ENCODE measurements around the gene GPATCH11.

The GPATCH11 gene

DNA sequence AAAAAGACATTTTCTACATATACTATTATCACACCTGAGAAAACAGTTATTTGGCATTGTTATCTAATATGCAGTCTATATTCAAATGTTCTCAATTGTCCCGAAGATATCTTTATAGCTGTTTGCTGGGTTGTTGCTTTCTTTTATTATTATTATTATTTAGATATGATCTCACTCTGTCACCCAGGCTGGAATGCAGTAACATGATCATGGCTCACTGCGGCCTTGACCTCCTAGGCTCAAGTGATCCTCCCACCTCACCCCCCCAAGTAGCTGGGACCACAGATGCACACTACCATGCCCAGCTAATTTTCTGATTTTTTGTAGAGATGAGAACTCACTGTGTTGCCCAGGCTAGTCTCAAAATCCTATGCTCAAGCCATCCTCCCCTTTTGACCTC is 19.9 kb downstream of the GPATCH11 start:
- no peak overlapping the region for H3K4me3 ChIP-seq (ENCODE audit: low read depth, low read length)
- TF ChIP-seq, protein P1, sequence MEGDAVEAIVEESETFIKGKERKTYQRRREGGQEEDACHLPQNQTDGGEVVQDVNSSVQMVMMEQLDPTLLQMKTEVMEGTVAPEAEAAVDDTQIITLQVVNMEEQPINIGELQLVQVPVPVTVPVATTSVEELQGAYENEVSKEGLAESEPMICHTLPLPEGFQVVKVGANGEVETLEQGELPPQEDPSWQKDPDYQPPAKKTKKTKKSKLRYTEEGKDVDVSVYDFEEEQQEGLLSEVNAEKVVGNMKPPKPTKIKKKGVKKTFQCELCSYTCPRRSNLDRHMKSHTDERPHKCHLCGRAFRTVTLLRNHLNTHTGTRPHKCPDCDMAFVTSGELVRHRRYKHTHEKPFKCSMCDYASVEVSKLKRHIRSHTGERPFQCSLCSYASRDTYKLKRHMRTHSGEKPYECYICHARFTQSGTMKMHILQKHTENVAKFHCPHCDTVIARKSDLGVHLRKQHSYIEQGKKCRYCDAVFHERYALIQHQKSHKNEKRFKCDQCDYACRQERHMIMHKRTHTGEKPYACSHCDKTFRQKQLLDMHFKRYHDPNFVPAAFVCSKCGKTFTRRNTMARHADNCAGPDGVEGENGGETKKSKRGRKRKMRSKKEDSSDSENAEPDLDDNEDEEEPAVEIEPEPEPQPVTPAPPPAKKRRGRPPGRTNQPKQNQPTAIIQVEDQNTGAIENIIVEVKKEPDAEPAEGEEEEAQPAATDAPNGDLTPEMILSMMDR (IDR thresholded peaks at IDR 0.05; ENCODE audit: low read depth, low read length): no peak

DNA sequence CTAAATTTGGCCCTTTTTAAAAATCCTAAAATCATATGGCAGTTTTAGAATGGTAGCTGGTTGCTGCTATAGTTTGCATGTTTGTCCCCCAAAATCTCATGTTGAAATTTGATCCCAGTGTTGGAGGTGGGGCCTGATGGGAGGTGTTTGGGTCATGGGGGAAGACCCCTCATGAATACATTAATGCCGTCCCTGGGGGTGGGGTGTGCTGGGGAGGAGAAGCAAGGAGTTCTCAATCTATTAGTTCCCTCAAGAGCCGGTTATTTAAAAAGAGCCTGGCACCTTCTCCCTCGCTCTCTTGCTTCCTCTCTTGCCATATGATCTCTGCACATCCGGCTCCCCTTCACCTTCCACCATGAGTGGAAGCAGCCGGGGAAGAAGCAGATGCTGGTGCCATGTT is 20.8 kb downstream of the GPATCH11 start:
- TF ChIP-seq, protein P1 (IDR thresholded peaks at IDR 0.05; ENCODE audit: low read depth, low read length): no peak
- no peak overlapping the region for H3K4me3 ChIP-seq (ENCODE audit: low read depth, low read length)

DNA sequence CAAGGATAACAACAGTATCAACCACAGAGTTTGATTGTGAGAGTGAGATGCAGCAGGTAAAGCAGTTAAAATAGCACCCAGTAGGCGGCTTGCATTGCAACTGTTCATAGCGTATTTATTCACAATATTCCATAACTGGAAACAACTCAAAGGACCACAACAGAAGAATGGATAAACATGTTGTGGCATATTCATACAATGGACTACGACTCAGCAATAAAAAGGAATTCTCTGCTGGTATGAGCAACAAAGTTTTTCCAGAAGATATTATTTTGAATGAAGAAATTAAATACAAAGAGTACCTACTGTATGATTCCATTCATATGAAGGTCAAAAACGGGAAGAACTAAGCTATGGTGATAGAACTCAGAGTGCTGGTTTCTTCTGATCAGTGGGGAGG is 25.2 kb downstream of the GPATCH11 start:
- no peak overlapping the region for H3K4me3 ChIP-seq (ENCODE audit: low read depth, low read length)
- TF ChIP-seq, protein P1 (IDR thresholded peaks at IDR 0.05; ENCODE audit: low read depth, low read length): no peak

DNA sequence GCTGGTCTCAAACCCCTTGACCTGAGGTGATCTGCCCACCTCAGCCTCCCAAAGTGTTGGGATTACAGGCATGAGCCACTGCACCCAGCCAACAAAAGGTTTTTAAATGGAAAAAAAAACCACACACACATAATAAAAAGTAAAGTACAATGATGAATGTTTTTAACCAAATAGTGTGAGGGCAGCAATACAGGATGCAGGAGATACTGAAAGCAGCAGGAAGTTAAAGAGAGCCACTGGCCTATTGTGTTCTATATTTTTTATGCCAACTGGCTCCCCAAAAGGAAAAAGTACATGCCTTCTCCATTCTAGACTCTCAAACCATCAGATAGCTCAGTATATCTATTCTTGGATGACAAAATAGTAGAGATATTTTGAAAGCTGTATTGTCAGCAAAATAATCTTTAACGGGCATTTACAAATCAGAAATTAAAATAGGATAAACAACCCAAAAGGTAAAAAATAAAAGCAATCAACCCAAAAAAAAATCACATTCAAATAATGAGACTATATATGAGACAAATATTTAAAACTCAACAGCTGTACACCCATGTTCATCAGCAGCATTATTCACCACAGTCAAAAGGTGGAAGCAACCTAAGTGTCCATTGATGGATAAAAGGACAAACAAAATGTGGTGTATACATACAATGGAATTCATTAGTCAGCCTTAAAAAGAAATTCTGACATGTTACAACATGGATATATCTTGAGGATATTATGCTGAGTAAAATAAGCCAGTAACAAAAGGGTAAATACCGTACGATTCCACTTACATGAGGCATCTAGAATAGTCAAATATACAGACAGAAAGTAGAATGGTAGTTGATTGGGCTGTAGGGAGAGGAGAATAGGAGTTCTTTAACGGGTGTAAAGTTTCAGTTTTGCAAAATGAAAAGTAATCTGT is 26.2 kb downstream of the GPATCH11 start:
- H3K4me3 ChIP-seq (ENCODE audit: low read depth, low read length): no peak overlapping the region
- TF ChIP-seq, protein P1 (IDR thresholded peaks at IDR 0.05; ENCODE audit: low read depth, low read length): no peak

DNA sequence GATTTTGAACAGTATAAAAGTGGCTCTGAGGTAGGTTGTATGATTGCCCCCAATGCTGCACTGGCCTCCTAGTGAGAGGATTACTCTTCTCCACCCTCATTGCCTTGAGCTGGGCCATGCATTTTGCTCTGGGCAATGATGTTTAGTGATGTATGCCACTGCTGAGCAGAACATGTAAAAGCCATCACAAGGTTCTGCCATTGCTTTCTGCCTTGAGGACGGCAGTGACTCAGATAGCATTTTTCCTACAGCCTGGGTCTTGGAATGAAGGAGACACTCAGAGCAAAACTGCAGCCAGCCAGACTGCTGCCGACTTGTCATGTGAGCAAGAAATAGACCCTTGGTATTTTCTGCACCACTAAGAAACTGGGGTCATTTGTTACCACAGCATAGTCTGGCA is 27.6 kb downstream of the GPATCH11 start:
- H3K4me3 ChIP-seq (ENCODE audit: low read depth, low read length): no peak overlapping the region
- TF ChIP-seq, protein P1 (IDR thresholded peaks at IDR 0.05; ENCODE audit: low read depth, low read length): no peak

DNA sequence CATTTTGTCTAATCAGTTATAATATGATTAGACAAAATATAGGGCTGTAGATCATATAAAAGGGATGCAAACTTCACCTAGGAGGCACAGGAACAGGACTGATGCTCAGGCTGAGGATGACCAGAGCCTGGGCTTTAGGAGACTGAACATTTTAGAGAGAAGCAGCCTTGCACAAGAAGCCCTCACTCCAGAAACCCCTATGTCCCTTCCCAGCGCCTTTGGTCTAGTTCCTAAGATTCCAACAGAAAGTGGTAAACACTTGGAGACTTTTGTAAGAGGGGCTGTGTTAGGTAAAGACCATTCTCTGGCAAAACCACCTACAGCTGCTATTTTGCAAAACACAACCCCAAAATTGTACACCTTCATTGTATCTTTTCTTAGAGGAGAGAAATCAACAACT is 33.2 kb downstream of the GPATCH11 start:
- H3K4me3 ChIP-seq (ENCODE audit: low read depth, low read length): no peak overlapping the region
- TF ChIP-seq, protein P1 (IDR thresholded peaks at IDR 0.05; ENCODE audit: low read depth, low read length): no peak

DNA sequence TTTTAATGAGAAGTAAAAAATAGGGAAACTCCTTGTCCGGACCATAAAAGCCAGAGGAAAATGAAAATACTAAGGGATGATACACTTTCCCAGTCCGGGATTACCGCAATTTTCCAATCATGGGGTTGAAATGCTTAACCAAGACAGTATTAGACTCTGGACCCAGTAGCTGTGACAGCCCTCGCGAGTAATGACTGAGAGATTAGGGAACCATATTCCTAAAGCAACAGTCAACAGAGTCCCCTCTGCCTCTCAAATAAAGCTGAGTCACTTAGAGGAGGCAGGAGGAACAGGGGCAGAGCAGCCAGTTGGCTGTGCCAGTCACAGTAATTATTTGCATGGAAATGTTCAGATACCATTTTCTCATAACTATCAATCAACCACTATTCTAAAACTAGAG is 34.8 kb downstream of the GPATCH11 start:
- TF ChIP-seq, protein P1 (IDR thresholded peaks at IDR 0.05; ENCODE audit: low read depth, low read length): no peak
- no peak overlapping the region for H3K4me3 ChIP-seq (ENCODE audit: low read depth, low read length)

All from WI38 (cell line).